Activated CD4-positive, alpha-beta T cell treated with anti-CD3 and anti-CD28 coated beads, Interleukin-2, Interleukin-4, amounts not matched to agents 100 ng/mL and 50 ng/mL, durations not matched to agents 16 hours and 8 hours (primary cell): ENCODE results near the gene PKD2.
"Not testable (repeated sequence)": the region's sequence is repeated elsewhere in the genome, so short reads cannot be mapped to it uniquely, and the experiment has no call there.

ENCODE experiments used
- DNase-seq: peaks from one replicate; pipeline ENCODE4 v3.0.0-alpha.2; 2020; ENCODE audit warnings: low spot score

Gene PKD2

GRCh38 chr4:88115587-88115986, 108.2 kb downstream of the PKD2 start:
- no peak for DNase-seq

GRCh38 chr4:88119943-88120342, 112.5 kb downstream of the PKD2 start:
- no peak for DNase-seq

GRCh38 chr4:88122260-88122659, 114.8 kb downstream of the PKD2 start:
- DNase-seq: not testable (repeated sequence)
